Endothelial cell of umbilical vein (primary cell): ENCODE measurements around the gene SIPA1. TPM values are rescaled to one million over a fixed set of nuclear protein-coding genes. Genes with fewer than 3 reads are reported as not detected.

Source experiments
- BruUV-seq: library from RNA; stranded (reverse); fragments of 400-500 nt; replicated peaks from 2 replicates; lab custom pipeline; 2021; lab: Mats Ljungman, UMichigan
- CTCF ChIA-PET: fragments of 300-600, 350-600 bp; sonication (Branson Sonifier 250); formaldehyde crosslinking; loops from one replicate; lab custom pipeline; 2021; ENCODE audit warnings: antibody characterized with exemption, inconsistent platforms; lab: Charles Lee
- POLR2A ChIA-PET: fragments of 300-600, 350-600 bp; sonication (Branson Sonifier 250); formaldehyde crosslinking; loops from one replicate; lab custom pipeline; 2021; ENCODE audit warnings: antibody characterized with exemption, inconsistent platforms; lab: Charles Lee
- DNase-seq: peaks from one replicate; pipeline ENCODE4 v3.0.0-alpha.2; 2011; ENCODE audit warnings: low read depth, low spot score
- FAIRE-seq: peaks from 2 replicates; lab custom pipeline; 2011; peaks lifted over from hg19 to GRCh38; lab: Jason Lieb, UNC
- H2AFZ ChIP-seq: 2 replicates; pipeline ENCODE4 v1.6.0; 2012; ENCODE audit warnings: low read depth, low read length, control low read depth, inconsistent platforms
- H3K27ac ChIP-seq: 2 replicates; pipeline ENCODE4 v1.5.1; 2011; ENCODE audit warnings: low read depth, mild to moderate bottlenecking, control low read depth, low read length, moderate library complexity; ENCODE audit not compliant: insufficient read depth
- H3K27me3 ChIP-seq, 2 experiments: 2 replicates each; pipeline versions ENCODE4 v1.6.0 to v1.6.1; 2011; ENCODE audit warnings: low read length in 2 of 2, mixed read lengths in 1 of 2; ENCODE audit not compliant: control insufficient read depth in 2 of 2, insufficient read depth in 2 of 2
- H3K36me3 ChIP-seq, 2 experiments: 2 replicates in 1 of 2; 3 replicates in 1 of 2; pipeline ENCODE4 v1.5.1; 2011; ENCODE audit warnings: low read length in 2 of 2, mild to moderate bottlenecking in 1 of 2, moderate library complexity in 1 of 2; ENCODE audit not compliant: control insufficient read depth in 2 of 2, insufficient read depth in 2 of 2; ENCODE audit errors: extremely low read depth in 1 of 2
- H3K4me1 ChIP-seq: 3 replicates; pipeline ENCODE4 v1.5.1; 2011; ENCODE audit warnings: mild to moderate bottlenecking, low read length; ENCODE audit not compliant: control insufficient read depth, insufficient read depth; ENCODE audit errors: extremely low read depth
- H3K4me2 ChIP-seq: 2 replicates; pipeline ENCODE4 v1.6.1; 2011; ENCODE audit warnings: low read length, control low read depth, mixed read lengths; ENCODE audit not compliant: insufficient read depth
- H3K4me3 ChIP-seq, 3 experiments: fragments of 200-600 bp in 1 of 3; sonication (generic), shearing (Covaris generic) in 1 of 3; replicated peaks in 1 of 3; 2 replicates each; pipeline ENCODE4 v1.5.1; 2011 to 2016; ENCODE audit warnings: control low read depth in 3 of 3, low read length in 3 of 3, mild to moderate bottlenecking in 2 of 3, inconsistent platforms in 1 of 3, low read depth in 1 of 3, moderate library complexity in 1 of 3; ENCODE audit not compliant: insufficient read depth in 1 of 3
- H3K79me2 ChIP-seq: 2 replicates; pipeline ENCODE4 v1.6.0; 2012; ENCODE audit warnings: low read length, inconsistent platforms; ENCODE audit not compliant: control insufficient read depth, insufficient read depth
- H3K9ac ChIP-seq: replicated peaks from 2 replicates; pipeline ENCODE3; 2011; ENCODE audit warnings: low read length, control low read depth; ENCODE audit not compliant: insufficient read depth; ENCODE audit errors: extremely low read depth
- H3K9me1 ChIP-seq: replicated peaks from 3 replicates; pipeline ENCODE4 v1.6.0; 2011; ENCODE audit warnings: mild to moderate bottlenecking, low read length; ENCODE audit not compliant: control insufficient read depth, insufficient read depth; ENCODE audit errors: extremely low read depth
- H3K9me3 ChIP-seq: replicated peaks from 2 replicates; pipeline ENCODE4 v1.5.1; 2012; ENCODE audit warnings: low read length, inconsistent platforms; ENCODE audit not compliant: control insufficient read depth, insufficient read depth
- H4K20me1 ChIP-seq: replicated peaks from 2 replicates; pipeline ENCODE3; 2011; ENCODE audit warnings: mild to moderate bottlenecking, low read length; ENCODE audit not compliant: control insufficient read depth, insufficient read depth; ENCODE audit errors: extremely low read depth
- EZH2 ChIP-seq: IDR thresholded peaks from 2 replicates; pipeline ENCODE4 v1.6.1; 2012; ENCODE audit warnings: borderline replicate concordance, low read depth, mild to moderate bottlenecking, moderate library complexity, low read length, inconsistent platforms; ENCODE audit not compliant: severe bottlenecking
- FOS ChIP-seq: IDR thresholded peaks from 2 replicates; pipeline ENCODE4 v1.6.1; 2011; ENCODE audit warnings: mild to moderate bottlenecking, low read length, moderate library complexity, borderline replicate concordance; ENCODE audit not compliant: insufficient read depth
- GATA2 ChIP-seq: IDR thresholded peaks from 2 replicates; pipeline ENCODE4 v1.7.0; 2011; ENCODE audit warnings: low read depth, mild to moderate bottlenecking, moderate library complexity, mixed read lengths, low read length; ENCODE audit not compliant: insufficient read length, insufficient read depth
- JUN ChIP-seq: IDR thresholded peaks from 2 replicates; pipeline ENCODE4 v1.6.1; 2011; ENCODE audit warnings: borderline replicate concordance, low read depth; ENCODE audit not compliant: insufficient read length, insufficient read depth
- MYC ChIP-seq: IDR thresholded peaks from one replicate; pipeline ENCODE4 v1.6.1; 2011; ENCODE audit warnings: mild to moderate bottlenecking, low read depth, low read length
- POLR2A ChIP-seq: IDR thresholded peaks from 2 replicates; pipeline ENCODE4 v1.6.1; 2012; ENCODE audit warnings: low read depth, mild to moderate bottlenecking, control low read depth, low read length
- POLR2AphosphoS5 ChIP-seq: IDR thresholded peaks from 2 replicates; pipeline ENCODE4 v1.6.1; 2012; ENCODE audit warnings: low read depth, mild to moderate bottlenecking, control low read depth, low read length, moderate library complexity; ENCODE audit not compliant: insufficient read depth
- dilution Hi-C: fragments of 300-500 bp; cut with MboI; formaldehyde crosslinking; loops from one replicate; pipeline ENCODE4 v1.15.0; 2019; ENCODE audit warnings: low sequenced_read_pairs; ENCODE audit not compliant: extremely low pct_ligation_motif_present
- intact Hi-C: fragments of 100-400 bp; cut with micrococcal nuclease; formaldehyde crosslinking; loops from one replicate; pipeline ENCODE4 v1.10.0; 2022
- polyA plus RNA-seq, 4 experiments: library from polyadenylated mRNA; depleted of rRNA in 3 of 4; stranded (reverse) in 3 of 4; unstranded in 1 of 4; fragments of >200 nt; gene quantifications; 2 replicates each; pipeline versions ENCODE4 v1.2.1 to v1.2.3, GENCODE V29; 2011 to 2012; ENCODE audit warnings: missing spikeins in 1 of 4
- total RNA-seq: library from RNA; stranded (reverse); gene quantifications from 2 replicates; pipeline ENCODE4 v1.2.3, GENCODE V29; 2021
- TF ChIP-seq, protein P1 (sequence below): IDR thresholded peaks from 2 replicates; pipeline ENCODE4 v1.6.1; 2011; ENCODE audit not compliant: insufficient read depth, insufficient read length
- TF ChIP-seq, protein P2 (sequence below), 2 donors: IDR thresholded peaks; 1 replicate in 1 of 2; 2 replicates in 1 of 2; pipeline ENCODE4 v1.5.1; 2011; ENCODE audit warnings: low read length in 2 of 2, mild to moderate bottlenecking in 2 of 2, moderate library complexity in 2 of 2, control low read depth in 1 of 2, inconsistent platforms in 1 of 2, low read depth in 1 of 2; ENCODE audit not compliant: insufficient read depth in 1 of 2; ENCODE audit errors: extremely low read depth in 1 of 2

Gene SIPA1
- total and polyA plus RNA-seq, 2 donors (not counting 3 experiments of a cell fraction or from before 2014, with no cell fraction given) = 67.5 to 119 TPM

DNA sequence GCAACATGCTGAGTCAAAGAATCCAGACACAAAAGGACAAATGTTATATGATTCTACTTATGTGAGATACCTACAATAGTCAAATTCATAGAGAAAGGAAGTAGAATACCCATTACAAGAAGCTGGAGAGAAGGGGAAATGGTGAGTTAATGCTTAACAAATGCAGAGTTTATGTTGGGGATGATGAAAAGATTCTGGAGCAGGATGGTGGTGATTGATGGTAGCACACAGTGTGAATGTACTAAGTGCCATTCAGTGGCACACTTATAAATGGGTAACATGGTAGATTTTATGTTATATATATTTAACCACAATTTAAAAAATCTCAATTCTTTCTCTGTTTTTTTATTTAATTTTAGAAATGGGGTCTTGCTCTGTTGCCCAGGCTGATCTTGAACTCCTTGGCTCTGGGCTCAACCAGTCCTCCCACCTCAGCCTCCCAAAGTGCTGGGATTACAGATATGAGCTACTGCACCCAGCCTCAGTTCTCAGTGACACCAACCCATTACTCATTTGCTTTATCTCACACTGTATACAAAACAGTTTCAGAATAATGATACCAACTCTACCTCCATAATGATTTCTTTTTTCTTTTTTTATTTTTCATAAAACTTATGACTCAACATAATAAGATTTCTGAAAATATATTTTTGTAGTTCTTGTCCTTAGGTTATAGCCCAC, 34.4 kb downstream of the SIPA1 start:
- dilution Hi-C loops = no loop called here
- no peak for FAIRE-seq
- CTCF ChIA-PET = interaction anchor here (1.0 kb wide), 1 partner anchor 19 kb away, joined by 3 read pairs; no protein-coding TSS in a partner anchor

DNA sequence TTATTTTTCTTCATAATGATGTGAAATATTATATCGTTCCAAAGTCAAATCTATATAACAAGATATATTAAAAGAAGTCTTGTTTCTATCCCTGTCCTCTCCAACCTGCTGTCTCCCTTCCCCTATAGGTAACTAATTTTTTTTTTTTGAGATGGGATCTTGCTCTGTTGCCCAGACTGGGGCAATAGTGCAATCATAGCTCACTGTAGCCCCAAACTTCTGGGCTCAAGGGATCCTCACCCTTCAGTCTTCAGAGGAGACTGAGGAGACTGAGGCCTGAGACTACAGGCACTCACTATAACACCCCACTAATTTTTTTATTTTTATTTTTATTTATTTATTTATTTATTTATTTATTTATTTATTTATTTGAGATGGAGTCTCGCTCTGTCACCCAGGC, 35.1 kb downstream of the SIPA1 start:
- CTCF ChIA-PET = interaction anchor here (1.0 kb wide), 1 partner anchor 20 kb away, joined by 3 read pairs; no protein-coding TSS in a partner anchor
- FAIRE-seq = no peak
- Histone ChIP-seq H3K36me3 (no peaks in the 10 kb centered on the region), H3K27ac (no peak overlapping the region), H3K4me3 (no peak overlapping the region), H3K79me2 (no peaks in the 10 kb centered on the region), H3K9me3 (no peaks in the 10 kb centered on the region), H3K4me1 (no peaks in the 10 kb centered on the region), H3K27me3 (no peaks in the 10 kb centered on the region), H3K9me1 (no peaks in the 10 kb centered on the region), H3K9ac (no peak overlapping the region), H2AFZ (no peak overlapping the region), H3K4me2 (no peak overlapping the region), H4K20me1 (no peaks in the 10 kb centered on the region)
- no peak for DNase-seq
- POLR2A ChIA-PET = no interaction called here
- intact Hi-C loops (no loop called here), dilution Hi-C loops (no loop called here)
- TF ChIP-seq, protein P1, sequence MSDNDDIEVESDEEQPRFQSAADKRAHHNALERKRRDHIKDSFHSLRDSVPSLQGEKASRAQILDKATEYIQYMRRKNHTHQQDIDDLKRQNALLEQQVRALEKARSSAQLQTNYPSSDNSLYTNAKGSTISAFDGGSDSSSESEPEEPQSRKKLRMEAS = no peak
- no peak for TF ChIP-seq POLR2AphosphoS5
- no peak for TF ChIP-seq GATA2
- TF ChIP-seq POLR2A = no peak
- TF ChIP-seq, protein P2, sequence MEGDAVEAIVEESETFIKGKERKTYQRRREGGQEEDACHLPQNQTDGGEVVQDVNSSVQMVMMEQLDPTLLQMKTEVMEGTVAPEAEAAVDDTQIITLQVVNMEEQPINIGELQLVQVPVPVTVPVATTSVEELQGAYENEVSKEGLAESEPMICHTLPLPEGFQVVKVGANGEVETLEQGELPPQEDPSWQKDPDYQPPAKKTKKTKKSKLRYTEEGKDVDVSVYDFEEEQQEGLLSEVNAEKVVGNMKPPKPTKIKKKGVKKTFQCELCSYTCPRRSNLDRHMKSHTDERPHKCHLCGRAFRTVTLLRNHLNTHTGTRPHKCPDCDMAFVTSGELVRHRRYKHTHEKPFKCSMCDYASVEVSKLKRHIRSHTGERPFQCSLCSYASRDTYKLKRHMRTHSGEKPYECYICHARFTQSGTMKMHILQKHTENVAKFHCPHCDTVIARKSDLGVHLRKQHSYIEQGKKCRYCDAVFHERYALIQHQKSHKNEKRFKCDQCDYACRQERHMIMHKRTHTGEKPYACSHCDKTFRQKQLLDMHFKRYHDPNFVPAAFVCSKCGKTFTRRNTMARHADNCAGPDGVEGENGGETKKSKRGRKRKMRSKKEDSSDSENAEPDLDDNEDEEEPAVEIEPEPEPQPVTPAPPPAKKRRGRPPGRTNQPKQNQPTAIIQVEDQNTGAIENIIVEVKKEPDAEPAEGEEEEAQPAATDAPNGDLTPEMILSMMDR (IDR thresholded peaks at IDR 0.05; ENCODE audit: extremely low read depth in 1 of 2, insufficient read depth in 1 of 2, low read depth in 1 of 2, low read length in 2 of 2) = no peak
- TF ChIP-seq JUN = no peak
- no peak for TF ChIP-seq EZH2
- no peak for TF ChIP-seq MYC
- TF ChIP-seq FOS = no peak
- no TSS peak for BruUV-seq

More for the DNA sequence above, 34.4 kb downstream of the SIPA1 start:
- intact Hi-C loops = no loop called here
- Histone ChIP-seq H3K36me3 (no peaks in the 10 kb centered on the region), H3K27me3 (no peaks in the 10 kb centered on the region), H3K9me3 (no peaks in the 10 kb centered on the region), H3K27ac (no peak overlapping the region), H3K4me2 (no peak overlapping the region), H4K20me1 (no peaks in the 10 kb centered on the region), H3K4me1 (no peaks in the 10 kb centered on the region), H3K4me3 (no peak overlapping the region), H2AFZ (no peak overlapping the region), H3K9ac (no peak overlapping the region), H3K79me2 (no peaks in the 10 kb centered on the region), H3K9me1 (no peaks in the 10 kb centered on the region)
- DNase-seq = no peak
- no TSS peak for BruUV-seq
- TF ChIP-seq JUN (no peak), POLR2A (no peak), MYC (no peak)
- TF ChIP-seq, protein P2 (IDR thresholded peaks at IDR 0.05; ENCODE audit: extremely low read depth in 1 of 2, insufficient read depth in 1 of 2, low read depth in 1 of 2, low read length in 2 of 2) = no peak
- POLR2A ChIA-PET = no interaction called here
